Activated T-cell treated with anti-CD3 and anti-CD28 coated beads, Interleukin-2, amount 50 U/mL, for 1 hour (primary cell): Measurements from ENCODE around the gene STRN4.
"Not testable (repeated sequence)": the region's sequence is repeated elsewhere in the genome, so short reads cannot be mapped to it uniquely, and the experiment has no call there.

ENCODE experiments used
- DNase-seq: peaks from one replicate; pipeline ENCODE4 v3.0.0-alpha.2; 2020

Gene STRN4, protein sequence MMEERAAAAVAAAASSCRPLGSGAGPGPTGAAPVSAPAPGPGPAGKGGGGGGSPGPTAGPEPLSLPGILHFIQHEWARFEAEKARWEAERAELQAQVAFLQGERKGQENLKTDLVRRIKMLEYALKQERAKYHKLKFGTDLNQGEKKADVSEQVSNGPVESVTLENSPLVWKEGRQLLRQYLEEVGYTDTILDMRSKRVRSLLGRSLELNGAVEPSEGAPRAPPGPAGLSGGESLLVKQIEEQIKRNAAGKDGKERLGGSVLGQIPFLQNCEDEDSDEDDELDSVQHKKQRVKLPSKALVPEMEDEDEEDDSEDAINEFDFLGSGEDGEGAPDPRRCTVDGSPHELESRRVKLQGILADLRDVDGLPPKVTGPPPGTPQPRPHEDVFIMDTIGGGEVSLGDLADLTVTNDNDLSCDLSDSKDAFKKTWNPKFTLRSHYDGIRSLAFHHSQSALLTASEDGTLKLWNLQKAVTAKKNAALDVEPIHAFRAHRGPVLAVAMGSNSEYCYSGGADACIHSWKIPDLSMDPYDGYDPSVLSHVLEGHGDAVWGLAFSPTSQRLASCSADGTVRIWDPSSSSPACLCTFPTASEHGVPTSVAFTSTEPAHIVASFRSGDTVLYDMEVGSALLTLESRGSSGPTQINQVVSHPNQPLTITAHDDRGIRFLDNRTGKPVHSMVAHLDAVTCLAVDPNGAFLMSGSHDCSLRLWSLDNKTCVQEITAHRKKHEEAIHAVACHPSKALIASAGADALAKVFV

DNA sequence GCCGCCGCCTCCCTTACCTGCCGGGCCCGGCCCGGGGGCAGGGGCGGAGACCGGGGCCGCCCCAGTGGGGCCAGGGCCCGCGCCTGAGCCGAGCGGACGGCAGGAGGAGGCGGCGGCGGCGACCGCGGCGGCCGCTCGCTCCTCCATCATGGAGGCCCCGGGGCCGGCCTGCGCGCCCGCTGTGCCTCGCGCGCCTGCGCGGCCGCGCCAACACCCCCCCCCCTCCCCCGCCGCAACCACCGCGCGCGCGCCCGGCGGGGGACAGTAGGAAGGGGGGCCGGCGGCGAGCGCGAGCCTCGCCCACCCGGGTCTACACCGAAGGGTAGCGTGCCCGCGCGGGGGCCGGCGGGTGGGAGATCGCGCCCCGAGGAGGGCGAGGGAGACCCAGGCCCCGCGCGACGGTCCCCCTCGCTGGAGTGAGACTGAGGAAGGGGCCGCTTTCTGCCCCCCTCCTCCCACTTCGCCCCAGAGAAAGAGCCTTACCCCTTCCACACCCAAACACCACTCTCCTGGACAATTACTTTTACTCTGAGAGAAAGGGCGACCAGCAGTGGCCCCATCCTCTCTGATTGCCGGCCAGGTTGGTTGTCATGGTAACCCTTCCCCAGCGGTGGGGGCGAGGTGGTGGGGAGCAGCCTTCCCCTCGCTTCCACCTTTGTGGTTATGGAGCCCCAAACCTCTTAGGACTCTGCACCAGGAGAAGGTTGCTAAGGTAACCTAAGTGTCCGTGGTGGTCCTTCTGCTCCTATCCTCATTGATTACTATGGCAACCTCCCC, at the start of gene STRN4:
Gene STRN4 (minus strand): TSS at position 170 of the 777 bp plus-strand sequence. CDS start 20 bp downstream, at position 150.
- peak; percentile 72 for DNase-seq

DNA sequence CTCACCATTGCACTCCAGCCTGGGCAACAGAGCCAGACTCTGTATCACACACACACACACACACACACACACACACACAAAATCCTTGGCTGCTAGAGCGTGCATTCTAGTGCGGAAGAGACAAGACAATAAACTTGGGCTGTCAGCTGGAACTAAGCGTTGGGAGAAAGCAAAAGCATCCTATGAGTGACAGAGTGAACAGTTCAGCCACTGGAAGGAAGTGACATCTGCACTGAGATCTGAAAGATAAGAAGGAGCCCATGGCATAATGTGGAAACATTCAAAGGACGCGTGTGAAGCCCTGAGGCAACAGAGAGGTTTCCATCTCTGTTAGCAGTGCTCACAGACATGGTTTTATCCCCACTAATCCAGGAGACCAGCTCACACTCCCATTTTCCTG, 45.7 kb upstream of the STRN4 start:
- DNase-seq, result no peak

DNA sequence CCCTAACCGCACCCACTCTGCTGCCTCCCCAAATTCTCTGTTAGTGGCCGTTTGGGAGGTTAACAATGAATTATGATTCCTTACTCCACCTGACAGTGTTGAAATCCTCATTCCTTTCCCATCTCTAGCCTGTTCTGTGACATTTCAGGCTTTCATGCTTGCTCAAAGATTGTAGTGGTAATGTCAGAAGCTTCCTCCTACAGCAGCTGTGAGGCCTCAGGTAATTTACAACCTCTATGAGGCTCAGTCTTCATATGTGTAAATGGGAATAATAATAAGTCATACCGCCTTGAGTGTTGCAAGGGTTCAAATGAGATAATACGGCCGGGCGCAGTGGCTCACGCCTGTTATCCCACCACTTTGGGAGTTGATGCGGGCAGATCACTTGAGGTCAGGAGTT, 43.1 kb upstream of the STRN4 start:
- DNase-seq, result no peak

DNA sequence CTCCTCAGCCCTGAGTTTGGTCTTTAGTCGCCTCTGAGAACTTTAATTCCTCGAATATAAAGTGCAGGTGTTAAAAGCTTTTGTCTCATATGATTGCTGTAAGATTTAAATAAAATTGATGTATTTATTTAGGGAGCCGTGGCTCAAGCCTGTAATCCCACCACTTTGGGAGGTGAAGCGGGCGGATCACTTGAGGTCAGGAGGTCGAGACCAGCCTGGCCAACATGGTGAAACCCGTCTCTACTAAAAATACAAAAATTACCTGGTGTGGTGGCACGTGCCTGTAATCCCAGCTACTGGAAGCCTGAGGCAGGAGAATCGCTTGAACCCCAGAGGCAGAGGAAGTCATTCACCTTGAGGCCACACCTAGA, 42.7 kb upstream of the STRN4 start:
- no peak for DNase-seq

DNA sequence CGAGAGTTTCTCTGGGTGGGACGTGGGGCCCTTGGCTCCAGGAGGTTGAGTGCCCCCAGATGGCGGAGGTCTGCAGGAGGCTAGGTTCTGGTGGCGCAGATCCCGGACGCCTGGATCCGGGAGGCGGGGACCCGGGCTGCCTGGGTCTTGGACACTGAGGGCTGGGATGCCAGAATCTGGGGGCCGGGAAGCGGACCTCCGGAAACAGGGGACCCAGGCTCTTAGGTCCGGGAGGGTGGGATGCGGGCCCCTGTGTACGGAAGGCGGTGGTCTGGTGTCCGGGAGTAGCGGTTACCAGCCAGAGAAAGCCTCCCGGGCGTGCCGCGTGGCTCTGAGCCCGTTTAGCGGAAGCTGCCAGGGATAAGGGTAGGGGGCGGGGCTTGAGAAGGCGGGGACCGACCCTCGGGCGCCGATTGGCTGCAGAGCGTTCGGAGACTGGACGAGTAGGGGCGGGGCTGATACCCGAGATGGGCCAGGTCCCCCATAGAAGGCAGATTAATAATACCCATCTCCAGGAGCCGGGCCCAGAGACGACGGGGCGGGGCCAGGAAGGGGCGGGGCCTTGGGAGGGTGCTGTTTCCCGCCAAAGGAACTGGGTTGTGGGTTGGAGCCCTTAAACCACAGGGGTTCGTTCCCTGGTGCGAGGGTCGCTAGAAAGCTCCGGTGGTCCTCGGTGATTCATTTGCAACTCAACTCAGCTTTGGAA, 42.2 kb upstream of the STRN4 start, which contains the start of gene SLC1A5:
Gene SLC1A5 (minus strand): TSS at position 333 of the 706 bp plus-strand sequence. CDS start 629 bp downstream, outside the sequence.
- DNase-seq, result peak; percentile 95

DNA sequence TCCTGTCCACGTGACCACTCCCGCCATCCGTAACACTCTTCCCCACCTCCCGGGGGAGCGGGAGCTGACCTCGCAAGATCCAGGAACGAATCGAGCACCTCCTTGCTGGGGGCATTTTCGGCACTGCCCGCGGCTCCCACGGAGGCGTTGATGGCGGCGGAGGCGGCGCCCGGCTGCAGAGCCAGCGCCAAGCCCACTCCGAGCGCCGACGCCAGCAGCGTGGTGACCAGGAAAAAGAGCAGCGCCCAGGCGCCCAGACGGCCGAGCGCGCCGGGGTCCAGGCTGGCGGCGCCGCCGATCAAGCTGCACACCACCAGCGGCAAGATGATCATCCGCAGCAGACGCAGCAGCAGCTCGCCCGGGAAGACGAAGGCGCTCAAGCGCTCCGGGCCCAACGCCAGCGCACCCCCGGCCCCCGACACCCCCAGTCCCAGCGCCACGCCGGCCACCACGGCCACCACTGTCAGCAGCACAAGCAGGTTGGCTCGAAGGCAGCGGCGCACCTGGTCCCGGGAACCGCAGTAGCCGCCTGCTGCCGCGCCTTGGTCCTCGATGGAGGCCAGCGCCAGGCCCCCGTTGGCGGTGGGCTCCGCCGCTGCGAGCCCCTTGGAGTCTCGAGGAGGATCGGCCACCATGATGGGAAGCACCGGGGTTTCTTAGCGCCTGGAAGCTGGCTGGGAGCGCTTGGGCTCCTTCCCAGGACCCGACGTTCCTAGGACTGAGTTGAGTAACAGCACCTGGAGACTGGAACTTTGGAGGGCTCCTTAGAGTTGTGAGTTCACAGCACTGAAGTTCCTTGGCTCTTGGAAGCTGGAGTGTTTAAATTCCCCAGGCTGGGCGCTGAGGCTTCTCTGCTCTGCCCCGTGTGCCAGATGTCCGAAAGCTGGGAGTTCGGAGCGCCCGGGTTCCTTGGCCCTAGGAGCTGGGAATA, 41.3 kb upstream of the STRN4 start:
- DNase-seq, result peak; percentile 61

DNA sequence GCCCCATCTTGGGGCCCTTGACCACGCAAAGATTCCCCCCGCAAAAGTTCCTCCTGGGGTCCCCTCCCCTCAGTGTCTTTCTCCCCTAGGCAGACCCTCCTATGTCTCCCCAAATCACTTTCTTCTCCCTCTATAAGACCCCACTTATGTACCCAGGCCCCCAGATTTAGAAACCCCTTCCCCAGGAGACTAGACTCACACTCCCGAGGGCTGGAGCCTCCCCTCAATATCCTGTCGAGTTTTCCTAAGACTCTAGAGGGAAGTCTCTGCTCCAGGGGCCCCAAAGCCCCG, 40.7 kb upstream of the STRN4 start:
- no peak for DNase-seq

DNA sequence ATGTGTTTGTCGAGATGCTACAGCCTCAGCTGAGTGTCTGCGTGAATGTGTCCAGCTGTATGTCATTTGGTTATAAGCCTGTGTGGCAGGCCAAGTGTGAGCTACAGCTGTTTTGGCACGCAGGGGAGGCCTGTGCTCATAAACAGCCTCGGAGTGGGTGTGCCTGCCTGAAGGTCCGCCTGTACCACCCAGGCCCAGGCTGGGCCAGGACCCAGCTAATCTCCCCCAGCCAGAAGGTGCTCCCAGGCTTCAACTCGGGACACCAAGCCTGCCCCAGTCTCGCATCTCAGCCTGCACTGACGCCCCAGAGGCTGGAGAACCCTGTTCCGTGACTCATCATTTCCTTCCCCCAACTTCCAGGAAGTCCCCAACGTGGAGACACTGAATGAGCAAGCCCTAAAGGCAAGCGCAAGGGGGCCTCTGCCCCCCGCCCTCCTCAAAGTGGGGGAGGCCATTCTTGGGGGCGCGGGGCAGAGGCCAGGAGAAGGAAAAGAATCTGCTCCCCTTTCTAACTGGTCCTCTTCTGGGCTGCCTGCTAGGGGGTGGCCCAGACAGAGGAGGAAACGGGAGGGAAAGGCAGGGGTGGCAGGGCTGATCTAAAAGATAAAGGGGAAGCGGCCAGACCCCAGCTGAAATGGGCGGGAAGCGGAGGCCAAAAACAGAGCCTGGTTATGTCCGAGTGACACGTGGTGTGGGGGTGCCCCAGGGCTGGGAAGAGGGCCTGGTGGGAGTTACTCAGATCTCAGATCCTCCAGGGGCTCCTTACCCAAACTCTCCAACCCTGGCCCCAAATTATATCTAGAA, 40.2 kb upstream of the STRN4 start:
- DNase-seq, result peak; percentile 80

DNA sequence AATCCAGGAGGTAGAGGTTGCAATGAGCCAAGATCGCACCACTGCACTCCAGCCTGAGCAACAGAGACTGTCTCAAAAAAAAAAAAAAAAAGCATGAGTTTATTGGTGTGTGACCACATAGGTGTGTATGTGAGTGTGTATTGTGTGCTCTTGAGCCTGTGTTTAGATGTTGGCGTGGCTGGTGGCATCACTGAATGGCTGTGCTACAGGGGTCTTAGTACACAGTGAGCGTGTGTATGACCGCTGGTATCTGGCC, 39.7 kb upstream of the STRN4 start:
- no peak for DNase-seq

DNA sequence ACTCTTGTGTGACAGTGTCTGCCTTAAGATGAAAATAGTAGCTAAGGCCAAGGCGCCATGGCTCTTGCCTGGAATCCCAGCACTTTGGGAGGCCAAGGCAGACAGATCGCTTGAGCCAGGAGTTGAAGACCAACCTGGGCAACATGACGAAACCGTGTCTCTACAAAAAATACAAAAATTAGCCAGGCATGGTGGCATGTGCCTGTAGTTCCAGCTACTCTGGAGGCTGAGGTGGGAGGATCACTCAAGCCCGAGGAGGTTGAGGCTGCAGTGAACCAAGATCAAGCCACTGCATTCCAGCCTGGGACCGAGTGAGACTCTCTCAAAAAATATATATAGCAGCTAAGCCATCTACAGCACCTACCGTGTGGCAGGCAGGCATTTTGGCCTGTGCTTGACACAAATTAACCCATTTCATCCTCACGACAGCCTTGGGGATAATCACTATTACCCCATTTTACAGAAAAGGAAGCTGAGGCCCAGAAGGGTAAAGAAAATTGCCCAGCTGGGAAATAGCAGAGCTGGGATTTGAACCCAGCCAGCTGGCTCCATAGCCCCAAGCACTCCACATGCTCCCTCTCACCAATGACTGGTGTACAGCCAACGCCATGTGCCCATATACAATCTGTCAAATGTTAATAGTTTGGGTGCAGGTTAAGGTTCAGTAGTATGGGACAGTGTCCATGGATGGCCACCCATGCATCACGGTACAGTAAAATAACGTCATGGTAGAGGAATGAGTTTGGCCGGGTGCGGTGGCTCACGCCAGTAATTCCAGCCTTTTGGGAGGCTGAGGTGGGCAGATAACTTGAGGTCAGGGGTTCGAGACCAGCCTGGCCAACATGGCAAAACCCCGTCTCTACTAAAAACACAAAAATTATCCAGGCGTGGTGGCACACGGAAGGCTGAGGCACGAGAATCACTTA, 39.1 kb upstream of the STRN4 start:
- no peak for DNase-seq

DNA sequence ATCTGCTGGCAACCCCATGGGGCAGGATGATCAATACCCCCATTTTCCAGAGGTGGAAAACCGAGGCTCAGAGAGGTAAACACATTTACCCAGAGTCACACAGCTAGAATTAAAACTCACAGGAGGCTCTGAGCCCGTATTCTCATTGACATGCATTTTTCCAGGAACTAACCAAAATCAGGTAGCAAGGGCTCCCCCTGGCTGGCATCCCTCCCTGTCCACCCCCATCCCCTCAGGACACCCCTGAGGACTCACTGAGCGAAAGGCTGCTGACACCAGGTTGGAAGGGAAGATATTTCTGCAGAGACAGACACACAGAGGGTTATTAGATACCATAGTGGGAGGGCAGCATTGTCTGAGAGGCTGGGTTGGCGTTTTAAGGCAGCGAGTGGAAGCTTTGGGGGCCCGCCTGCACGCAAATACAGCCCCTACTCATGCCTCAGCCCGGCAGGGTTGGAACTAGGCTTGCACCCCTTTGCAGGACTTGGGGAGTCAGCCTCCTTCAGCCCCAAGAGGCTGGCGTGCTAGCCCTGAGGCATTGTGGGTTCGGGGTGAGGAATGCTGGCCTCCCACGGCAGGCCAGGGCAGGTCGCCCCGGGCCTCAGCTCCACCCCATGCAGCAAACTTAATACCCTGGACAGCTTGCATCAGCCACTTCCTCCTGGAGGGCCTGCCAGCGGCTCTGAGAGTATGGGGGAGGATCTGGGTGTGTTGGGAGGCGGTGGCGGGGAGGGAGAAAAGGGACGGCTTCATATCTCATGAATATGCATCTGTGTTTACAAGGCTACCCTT, 38.2 kb upstream of the STRN4 start:
- peak; percentile 38 for DNase-seq

DNA sequence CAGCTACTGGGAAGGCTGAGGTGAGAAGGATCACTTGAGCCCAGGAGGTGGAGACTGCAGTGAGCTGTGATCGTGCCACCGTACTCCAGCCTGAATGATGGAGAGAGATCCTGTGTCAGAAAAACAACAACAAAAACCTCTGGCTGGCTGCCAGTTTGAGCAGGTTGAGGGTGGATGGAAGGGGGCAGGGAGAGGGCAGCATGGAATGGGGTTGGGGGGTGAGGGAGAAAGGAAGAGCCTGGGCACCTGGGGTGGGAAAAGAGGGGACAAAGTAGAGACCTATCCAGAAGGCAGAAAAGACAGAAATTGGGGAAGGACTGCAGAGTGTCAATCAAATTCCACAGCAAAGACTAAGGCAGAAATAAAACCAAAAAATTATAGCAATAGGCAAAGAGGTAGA, 37.4 kb upstream of the STRN4 start:
- no peak for DNase-seq

DNA sequence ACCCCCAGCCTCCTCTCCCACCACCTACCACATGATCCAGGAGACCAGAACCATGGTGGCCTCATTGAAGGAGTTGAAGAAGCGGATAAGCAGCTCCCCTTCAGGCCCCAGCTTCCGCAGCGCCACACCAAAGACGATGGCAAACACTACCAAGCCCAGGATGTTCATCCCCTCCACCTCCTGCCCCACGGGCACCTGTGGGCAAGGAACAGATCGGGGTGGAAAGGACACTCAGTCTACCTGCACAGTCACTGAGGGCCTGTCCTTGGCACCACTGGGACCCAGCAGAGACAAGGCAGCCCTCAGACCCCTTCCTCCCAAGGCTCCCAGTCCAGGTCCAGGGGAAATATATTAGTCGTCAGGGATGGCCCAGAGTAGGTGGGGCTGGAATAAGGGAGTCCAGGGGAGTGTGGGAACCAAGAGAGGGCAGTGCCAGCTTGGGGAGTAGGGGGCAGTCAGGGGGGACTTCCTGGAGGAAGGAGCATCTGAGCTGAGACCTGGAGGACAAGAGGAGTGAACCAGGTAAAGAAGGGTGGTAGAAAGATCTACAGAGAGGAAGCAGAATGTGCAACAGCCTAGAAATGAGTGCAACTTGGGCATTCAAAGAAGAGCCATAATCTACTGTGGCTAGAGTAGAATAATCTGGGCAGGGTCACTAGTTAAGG, 36.2 kb upstream of the STRN4 start:
- DNase-seq, result no peak

DNA sequence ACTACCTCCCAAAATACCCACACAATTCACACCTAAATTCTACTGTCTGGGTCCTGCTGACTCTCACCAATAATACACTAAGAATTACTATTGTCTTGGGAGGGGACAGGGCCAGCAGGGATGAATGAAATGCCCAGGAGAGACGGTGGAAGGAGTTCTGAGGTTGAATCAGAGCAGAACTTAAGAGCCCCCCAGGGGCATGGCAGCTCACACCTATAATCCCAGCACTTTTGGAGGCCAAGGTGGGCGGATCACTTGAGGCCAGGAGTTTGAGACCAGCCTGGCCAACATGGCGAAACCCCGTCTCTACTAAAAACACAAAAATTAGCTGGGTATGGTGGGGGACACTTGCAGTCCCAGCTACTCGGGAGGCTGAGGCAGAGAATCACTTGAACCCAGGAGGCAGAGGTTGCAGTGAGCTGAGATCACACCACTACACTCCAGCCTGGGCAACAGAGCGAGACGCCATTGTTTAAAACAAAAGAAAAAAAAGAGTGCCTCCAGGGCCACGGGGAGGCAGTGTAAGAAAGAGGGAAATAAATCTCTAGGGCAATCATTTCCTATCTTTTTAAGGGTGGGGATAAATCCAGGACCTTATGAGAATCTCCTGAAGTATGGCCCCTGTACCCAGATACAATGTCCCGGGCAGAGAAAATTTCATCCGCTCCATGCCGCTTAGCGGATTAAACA, 31.9 kb upstream of the STRN4 start:
- DNase-seq, result not testable (repeated sequence)

DNA sequence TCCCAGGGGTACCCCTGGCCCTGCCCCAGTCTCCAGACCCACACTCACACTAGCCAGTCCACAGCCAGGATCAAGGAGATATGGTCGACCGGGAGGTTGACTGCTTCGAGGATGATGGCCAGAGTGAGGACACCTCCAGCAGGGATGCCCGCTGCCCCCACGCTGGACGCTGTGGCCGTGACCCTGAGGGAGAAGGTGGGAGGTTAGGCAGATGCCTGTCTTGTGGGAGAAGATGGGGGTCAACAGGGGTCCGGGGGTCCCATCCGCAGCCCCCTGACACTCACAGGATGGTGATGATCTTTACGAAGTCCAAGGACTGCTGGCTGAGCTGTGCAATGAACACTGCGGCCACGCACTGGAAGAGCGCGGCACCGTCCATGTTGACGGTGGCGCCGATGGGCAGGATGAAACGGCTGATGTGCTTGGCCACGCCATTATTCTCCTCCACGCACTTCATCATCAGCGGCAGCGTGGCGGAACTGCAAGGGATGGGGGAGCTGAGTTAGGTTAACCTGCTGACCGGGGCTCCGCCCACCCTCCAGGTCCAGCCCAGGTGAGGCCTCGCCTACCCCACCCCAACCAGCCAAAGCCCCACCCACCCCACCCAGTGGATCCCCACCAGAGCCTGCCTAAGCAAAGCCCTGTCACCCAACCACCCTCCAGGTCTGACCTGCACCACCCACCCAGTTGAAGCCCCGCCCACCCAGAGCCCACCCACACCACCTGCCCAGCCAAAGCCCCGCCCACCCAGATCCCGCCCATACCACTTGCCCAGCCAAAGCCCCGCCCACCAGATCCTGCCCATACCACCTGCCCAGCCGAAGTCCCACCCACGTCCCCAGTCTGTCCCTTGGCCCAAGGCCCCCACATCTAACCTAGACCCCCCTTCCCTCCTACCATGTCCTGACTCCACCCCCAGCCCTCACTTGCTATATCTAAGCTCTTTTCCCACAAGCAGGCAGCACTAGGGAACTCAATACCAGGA, 31.0 kb upstream of the STRN4 start:
- no peak for DNase-seq

DNA sequence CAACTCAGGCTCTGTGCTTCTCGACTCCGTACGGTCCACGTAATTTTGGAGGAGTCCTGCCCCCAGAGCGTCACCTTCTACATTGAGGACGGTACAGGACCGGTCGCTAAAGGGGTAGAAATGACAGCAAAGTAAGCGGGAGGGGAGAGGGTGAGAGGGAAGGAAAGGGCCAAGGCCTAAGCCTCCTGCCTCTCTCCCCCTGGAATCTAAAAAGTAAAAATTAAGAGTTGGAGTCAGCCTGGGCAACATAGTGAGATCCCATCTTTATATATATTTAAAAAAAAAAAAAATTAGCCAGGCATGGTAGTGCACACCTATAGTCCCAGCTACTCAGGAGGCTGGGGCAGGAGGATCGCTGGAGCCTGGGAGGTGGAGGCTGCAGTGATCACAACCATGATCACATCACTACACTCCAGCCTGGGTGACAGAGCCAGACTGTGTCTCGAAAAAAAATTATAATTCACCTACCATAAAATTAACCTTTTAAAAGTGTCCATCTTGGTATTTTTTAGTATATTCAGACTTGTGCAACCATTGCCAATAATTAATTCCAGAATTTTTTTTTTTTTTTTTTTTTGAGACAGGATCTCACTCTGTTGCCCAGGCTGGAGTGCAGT, 29.5 kb upstream of the STRN4 start:
- DNase-seq, result no peak
